Measurements from ENCODE around the gene CFAP65.

DNA sequence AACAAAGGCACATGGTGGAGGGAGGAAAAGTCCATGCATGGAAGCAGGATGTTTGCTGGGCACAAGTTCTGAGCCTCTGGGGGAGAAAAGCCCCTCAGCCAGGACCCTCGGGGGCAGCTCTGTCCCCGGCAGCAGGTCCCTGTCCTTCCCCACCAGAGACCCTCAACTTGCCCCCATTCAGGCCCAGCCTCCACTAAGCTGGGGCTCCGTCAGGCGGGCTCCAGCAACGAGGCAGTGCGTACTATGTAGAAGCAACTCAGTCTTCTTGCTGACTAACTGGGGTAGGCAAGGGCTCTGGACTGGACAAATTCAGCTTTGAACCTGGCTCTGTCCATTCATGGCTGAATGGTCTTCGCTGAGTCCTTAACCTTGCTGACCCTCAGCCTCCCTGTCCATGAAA is 23.0 kb downstream of the CFAP65 start:
- TF ChIP-seq, protein P1, sequence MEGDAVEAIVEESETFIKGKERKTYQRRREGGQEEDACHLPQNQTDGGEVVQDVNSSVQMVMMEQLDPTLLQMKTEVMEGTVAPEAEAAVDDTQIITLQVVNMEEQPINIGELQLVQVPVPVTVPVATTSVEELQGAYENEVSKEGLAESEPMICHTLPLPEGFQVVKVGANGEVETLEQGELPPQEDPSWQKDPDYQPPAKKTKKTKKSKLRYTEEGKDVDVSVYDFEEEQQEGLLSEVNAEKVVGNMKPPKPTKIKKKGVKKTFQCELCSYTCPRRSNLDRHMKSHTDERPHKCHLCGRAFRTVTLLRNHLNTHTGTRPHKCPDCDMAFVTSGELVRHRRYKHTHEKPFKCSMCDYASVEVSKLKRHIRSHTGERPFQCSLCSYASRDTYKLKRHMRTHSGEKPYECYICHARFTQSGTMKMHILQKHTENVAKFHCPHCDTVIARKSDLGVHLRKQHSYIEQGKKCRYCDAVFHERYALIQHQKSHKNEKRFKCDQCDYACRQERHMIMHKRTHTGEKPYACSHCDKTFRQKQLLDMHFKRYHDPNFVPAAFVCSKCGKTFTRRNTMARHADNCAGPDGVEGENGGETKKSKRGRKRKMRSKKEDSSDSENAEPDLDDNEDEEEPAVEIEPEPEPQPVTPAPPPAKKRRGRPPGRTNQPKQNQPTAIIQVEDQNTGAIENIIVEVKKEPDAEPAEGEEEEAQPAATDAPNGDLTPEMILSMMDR (IDR thresholded peaks at IDR 0.05; ENCODE audit: low read depth, low read length, poor library complexity, severe bottlenecking) = no peak
- TF ChIP-seq EZH2phosphoT487 (IDR thresholded peaks at IDR 0.05; ENCODE audit: borderline replicate concordance, low read length) = no peak
